Measurements from ENCODE around the gene FLRT2.

Gene FLRT2

GRCh38 chr14:85580536-85581140 lies 50.7 kb downstream of the FLRT2 start:
- Histone ChIP-seq H3K36me3 (ENCODE audit: insufficient read depth, low read length) (no peaks in the 10 kb centered on the region), H3K27ac (ENCODE audit: low read depth, low read length) (no peak overlapping the region), H3K4me3 (ENCODE audit: low read depth in 1 of 2, low read length in 2 of 2) (no peak overlapping the region), H3K4me1 (ENCODE audit: insufficient read depth, low read length) (no peaks in the 10 kb centered on the region), H3K9me3 (ENCODE audit: low read length) (no peaks in the 10 kb centered on the region), H3K27me3 (ENCODE audit: control insufficient read depth in 1 of 2, insufficient read depth in 2 of 2, low read length in 2 of 2) (no peaks in the 10 kb centered on the region), H3K9ac (ENCODE audit: low read length) (no peak overlapping the region)

- no peak overlapping the region for H3K27ac ChIP-seq (ENCODE audit: low read depth, low read length)
- H3K36me3 ChIP-seq (ENCODE audit: insufficient read depth, low read length): no peaks in the 10 kb centered on the region
- no peak overlapping the region for H3K9ac ChIP-seq (ENCODE audit: low read length)
- H3K9me3 ChIP-seq (ENCODE audit: low read length): no peaks in the 10 kb centered on the region
- no peaks in the 10 kb centered on the region for H3K27me3 ChIP-seq (ENCODE audit: control insufficient read depth in 1 of 2, insufficient read depth in 2 of 2, low read length in 2 of 2)
- H3K4me1 ChIP-seq (ENCODE audit: insufficient read depth, low read length): no peaks in the 10 kb centered on the region
- no peak overlapping the region for H3K4me3 ChIP-seq (ENCODE audit: low read depth in 1 of 2, low read length in 2 of 2)
Observed at GRCh38 chr14:85581691-85582090, 51.7 kb downstream of the FLRT2 start.

GRCh38 chr14:85583380-85583779 lies 53.4 kb downstream of the FLRT2 start:
- no peak overlapping the region for H3K9ac ChIP-seq (ENCODE audit: low read length)
- H3K9me3 ChIP-seq (ENCODE audit: low read length): no peaks in the 10 kb centered on the region
- no peaks in the 10 kb centered on the region for H3K27me3 ChIP-seq (ENCODE audit: control insufficient read depth in 1 of 2, insufficient read depth in 2 of 2, low read length in 2 of 2)
- H3K36me3 ChIP-seq (ENCODE audit: insufficient read depth, low read length): no peaks in the 10 kb centered on the region
- H3K27ac ChIP-seq (ENCODE audit: low read depth, low read length): no peak overlapping the region
- H3K4me1 ChIP-seq (ENCODE audit: insufficient read depth, low read length): no peaks in the 10 kb centered on the region
- H3K4me3 ChIP-seq (ENCODE audit: low read depth in 1 of 2, low read length in 2 of 2): no peak overlapping the region

GRCh38 chr14:85584481-85584880 lies 54.5 kb downstream of the FLRT2 start:
- no peaks in the 10 kb centered on the region for H3K36me3 ChIP-seq (ENCODE audit: insufficient read depth, low read length)
- H3K4me3 ChIP-seq (ENCODE audit: low read depth in 1 of 2, low read length in 2 of 2): no peak overlapping the region
- no peak overlapping the region for H3K9ac ChIP-seq (ENCODE audit: low read length)
- no peaks in the 10 kb centered on the region for H3K9me3 ChIP-seq (ENCODE audit: low read length)
- no peaks in the 10 kb centered on the region for H3K4me1 ChIP-seq (ENCODE audit: insufficient read depth, low read length)
- H3K27ac ChIP-seq (ENCODE audit: low read depth, low read length): no peak overlapping the region
- no peaks in the 10 kb centered on the region for H3K27me3 ChIP-seq (ENCODE audit: control insufficient read depth in 1 of 2, insufficient read depth in 2 of 2, low read length in 2 of 2)

- no peaks in the 10 kb centered on the region for H3K4me1 ChIP-seq (ENCODE audit: insufficient read depth, low read length)
- H3K9ac ChIP-seq (ENCODE audit: low read length): no peak overlapping the region
- H3K27me3 ChIP-seq (ENCODE audit: control insufficient read depth in 1 of 2, insufficient read depth in 2 of 2, low read length in 2 of 2): no peaks in the 10 kb centered on the region
- no peak overlapping the region for H3K27ac ChIP-seq (ENCODE audit: low read depth, low read length)
- H3K4me3 ChIP-seq (ENCODE audit: low read depth in 1 of 2, low read length in 2 of 2): no peak overlapping the region
- no peaks in the 10 kb centered on the region for H3K9me3 ChIP-seq (ENCODE audit: low read length)
- H3K36me3 ChIP-seq (ENCODE audit: insufficient read depth, low read length): no peaks in the 10 kb centered on the region
Observed at GRCh38 chr14:85587151-85587711, 57.3 kb downstream of the FLRT2 start.

GRCh38 chr14:85590784-85591183 lies 60.8 kb downstream of the FLRT2 start:
- Histone ChIP-seq H3K4me3 (ENCODE audit: low read depth in 1 of 2, low read length in 2 of 2) (no peak overlapping the region), H3K27ac (ENCODE audit: low read depth, low read length) (no peak overlapping the region), H3K36me3 (ENCODE audit: insufficient read depth, low read length) (no peaks in the 10 kb centered on the region), H3K27me3 (ENCODE audit: control insufficient read depth in 1 of 2, insufficient read depth in 2 of 2, low read length in 2 of 2) (no peaks in the 10 kb centered on the region), H3K9me3 (ENCODE audit: low read length) (no peaks in the 10 kb centered on the region), H3K4me1 (ENCODE audit: insufficient read depth, low read length) (no peaks in the 10 kb centered on the region), H3K9ac (ENCODE audit: low read length) (no peak overlapping the region)

- Histone ChIP-seq H3K9me3 (ENCODE audit: low read length) (no peaks in the 10 kb centered on the region), H3K4me3 (ENCODE audit: low read depth in 1 of 2, low read length in 2 of 2) (no peak overlapping the region), H3K36me3 (ENCODE audit: insufficient read depth, low read length) (no peaks in the 10 kb centered on the region), H3K4me1 (ENCODE audit: insufficient read depth, low read length) (no peaks in the 10 kb centered on the region), H3K27ac (ENCODE audit: low read depth, low read length) (no peak overlapping the region), H3K27me3 (ENCODE audit: control insufficient read depth in 1 of 2, insufficient read depth in 2 of 2, low read length in 2 of 2) (no peaks in the 10 kb centered on the region), H3K9ac (ENCODE audit: low read length) (no peak overlapping the region)
Observed at GRCh38 chr14:85594217-85594616, 64.3 kb downstream of the FLRT2 start.

GRCh38 chr14:85595981-85596380 lies 66.0 kb downstream of the FLRT2 start:
- H3K4me3 ChIP-seq (ENCODE audit: low read depth in 1 of 2, low read length in 2 of 2): no peak overlapping the region
- H3K27ac ChIP-seq (ENCODE audit: low read depth, low read length): no peak overlapping the region
- no peak overlapping the region for H3K9ac ChIP-seq (ENCODE audit: low read length)

GRCh38 chr14:85596562-85596961 lies 66.6 kb downstream of the FLRT2 start:
- Histone ChIP-seq H3K27ac (ENCODE audit: low read depth, low read length) (no peak overlapping the region), H3K36me3 (ENCODE audit: insufficient read depth, low read length) (no peaks in the 10 kb centered on the region), H3K9me3 (ENCODE audit: low read length) (no peaks in the 10 kb centered on the region), H3K9ac (ENCODE audit: low read length) (no peak overlapping the region), H3K4me3 (ENCODE audit: low read depth in 1 of 2, low read length in 2 of 2) (no peak overlapping the region), H3K27me3 (ENCODE audit: control insufficient read depth in 1 of 2, insufficient read depth in 2 of 2, low read length in 2 of 2) (no peaks in the 10 kb centered on the region), H3K4me1 (ENCODE audit: insufficient read depth, low read length) (no peaks in the 10 kb centered on the region)

More at GRCh38 chr14:85595981-85596380, 66.0 kb downstream of the FLRT2 start:
- Histone ChIP-seq H3K9me3 (ENCODE audit: low read length) (no peaks in the 10 kb centered on the region), H3K4me1 (ENCODE audit: insufficient read depth, low read length) (no peaks in the 10 kb centered on the region), H3K36me3 (ENCODE audit: insufficient read depth, low read length) (no peaks in the 10 kb centered on the region), H3K27me3 (ENCODE audit: control insufficient read depth in 1 of 2, insufficient read depth in 2 of 2, low read length in 2 of 2) (no peaks in the 10 kb centered on the region)

GRCh38 chr14:85597701-85598100 lies 67.8 kb downstream of the FLRT2 start:
- Histone ChIP-seq H3K4me1 (ENCODE audit: insufficient read depth, low read length) (no peaks in the 10 kb centered on the region), H3K9ac (ENCODE audit: low read length) (no peak overlapping the region), H3K27ac (ENCODE audit: low read depth, low read length) (no peak overlapping the region), H3K36me3 (ENCODE audit: insufficient read depth, low read length) (no peaks in the 10 kb centered on the region), H3K4me3 (ENCODE audit: low read depth in 1 of 2, low read length in 2 of 2) (no peak overlapping the region), H3K9me3 (ENCODE audit: low read length) (no peaks in the 10 kb centered on the region), H3K27me3 (ENCODE audit: control insufficient read depth in 1 of 2, insufficient read depth in 2 of 2, low read length in 2 of 2) (no peaks in the 10 kb centered on the region)

- Histone ChIP-seq H3K9ac (ENCODE audit: low read length) (no peak overlapping the region), H3K9me3 (ENCODE audit: low read length) (no peaks in the 10 kb centered on the region), H3K4me3 (ENCODE audit: low read depth in 1 of 2, low read length in 2 of 2) (no peak overlapping the region), H3K27ac (ENCODE audit: low read depth, low read length) (no peak overlapping the region), H3K36me3 (ENCODE audit: insufficient read depth, low read length) (no peaks in the 10 kb centered on the region), H3K27me3 (ENCODE audit: control insufficient read depth in 1 of 2, insufficient read depth in 2 of 2, low read length in 2 of 2) (no peaks in the 10 kb centered on the region), H3K4me1 (ENCODE audit: insufficient read depth, low read length) (no peaks in the 10 kb centered on the region)
Observed at GRCh38 chr14:85599939-85600338, 70.0 kb downstream of the FLRT2 start.

GRCh38 chr14:85601246-85601645 lies 71.3 kb downstream of the FLRT2 start:
- no peak overlapping the region for H3K9ac ChIP-seq (ENCODE audit: low read length)
- H3K4me1 ChIP-seq (ENCODE audit: insufficient read depth, low read length): no peaks in the 10 kb centered on the region
- no peaks in the 10 kb centered on the region for H3K36me3 ChIP-seq (ENCODE audit: insufficient read depth, low read length)
- H3K27ac ChIP-seq (ENCODE audit: low read depth, low read length): no peak overlapping the region
- no peaks in the 10 kb centered on the region for H3K9me3 ChIP-seq (ENCODE audit: low read length)
- no peaks in the 10 kb centered on the region for H3K27me3 ChIP-seq (ENCODE audit: control insufficient read depth in 1 of 2, insufficient read depth in 2 of 2, low read length in 2 of 2)
- H3K4me3 ChIP-seq (ENCODE audit: low read depth in 1 of 2, low read length in 2 of 2): no peak overlapping the region

All from muscle layer of colon (tissue), 2 donors.